Astrocyte (in vitro differentiated cells and primary cell): Measurements from ENCODE around the gene NOTCH2. TPM values are rescaled to one million over a fixed set of nuclear protein-coding genes. Genes with fewer than 3 reads are reported as not detected.
A peak's percentile ranks its signal among the peaks of the same experiment; 100 is the strongest.

Experiments used
- DNase-seq: peaks from one replicate; pipeline ENCODE4 v3.0.0-alpha.2; 2010; ENCODE audit warnings: low read depth
- FAIRE-seq: peaks from 2 replicates; lab custom pipeline; 2011; peaks lifted over from hg19 to GRCh38; lab: Jason Lieb, UNC
- H2AFZ ChIP-seq: 2 replicates; pipeline ENCODE4 v1.6.0; 2012; ENCODE audit warnings: low read depth, low read length, inconsistent platforms
- H3K27ac ChIP-seq: 2 replicates; pipeline ENCODE4 v1.5.1; 2011; ENCODE audit warnings: low read depth, low read length, inconsistent platforms
- H3K27me3 ChIP-seq: 2 replicates; pipeline ENCODE4 v1.6.0; 2011; ENCODE audit warnings: low read length, inconsistent platforms; ENCODE audit not compliant: insufficient read depth
- H3K36me3 ChIP-seq: 2 replicates; pipeline ENCODE4 v1.5.1; 2011; ENCODE audit warnings: low read length, inconsistent platforms; ENCODE audit not compliant: insufficient read depth
- H3K4me1 ChIP-seq: 2 replicates; pipeline ENCODE4 v1.5.1; 2011; ENCODE audit warnings: low read length, inconsistent platforms; ENCODE audit not compliant: insufficient read depth
- H3K4me2 ChIP-seq: 2 replicates; pipeline ENCODE4 v1.6.0; 2012; ENCODE audit warnings: low read length, inconsistent platforms
- H3K4me3 ChIP-seq: 2 replicates; pipeline ENCODE4 v1.5.1; 2011; ENCODE audit warnings: low read depth, mild to moderate bottlenecking, low read length, inconsistent platforms; ENCODE audit not compliant: insufficient read depth
- H3K79me2 ChIP-seq: 2 replicates; pipeline ENCODE4 v1.6.0; 2012; ENCODE audit warnings: mild to moderate bottlenecking, low read length, inconsistent platforms; ENCODE audit not compliant: insufficient read depth
- H3K9ac ChIP-seq: 2 replicates; pipeline ENCODE4 v1.6.0; 2012; ENCODE audit warnings: mild to moderate bottlenecking, low read length, inconsistent platforms
- H3K9me3 ChIP-seq: 2 replicates; pipeline ENCODE4 v1.5.1; 2012; ENCODE audit warnings: low read depth, mild to moderate bottlenecking, low read length, inconsistent platforms; ENCODE audit not compliant: insufficient read depth
- H4K20me1 ChIP-seq: 2 replicates; pipeline ENCODE4 v1.6.0; 2012; ENCODE audit warnings: low read length, inconsistent platforms; ENCODE audit not compliant: insufficient read depth
- H3K27ac Mint-ChIP-seq: one replicate; pipeline ENCODE4 v1.8.0; 2021; ENCODE audit warnings: mild to moderate bottlenecking, mixed read lengths; ENCODE audit not compliant: unreplicated experiment
- H3K27me3 Mint-ChIP-seq: one replicate; pipeline ENCODE4 v1.8.0; 2021; ENCODE audit warnings: low read depth, mixed read lengths; ENCODE audit not compliant: unreplicated experiment
- H3K36me3 Mint-ChIP-seq: one replicate; pipeline ENCODE4 v1.8.0; 2021; ENCODE audit warnings: low read depth, mixed read lengths; ENCODE audit not compliant: unreplicated experiment
- H3K4me1 Mint-ChIP-seq: one replicate; pipeline ENCODE4 v1.8.0; 2021; ENCODE audit warnings: low read depth, mixed read lengths; ENCODE audit not compliant: unreplicated experiment
- H3K4me3 Mint-ChIP-seq: one replicate; pipeline ENCODE4 v1.8.0; 2021; ENCODE audit warnings: mild to moderate bottlenecking, moderate library complexity, mixed read lengths; ENCODE audit not compliant: unreplicated experiment
- H3K9me3 Mint-ChIP-seq: one replicate; pipeline ENCODE4 v1.8.0; 2021; ENCODE audit warnings: mild to moderate bottlenecking, mixed read lengths; ENCODE audit not compliant: unreplicated experiment
- EZH2 ChIP-seq: IDR thresholded peaks from 2 replicates; pipeline ENCODE4 v1.6.1; 2012; ENCODE audit warnings: mild to moderate bottlenecking, low read length, inconsistent platforms; ENCODE audit not compliant: insufficient read depth
- total RNA-seq: library from RNA; stranded (reverse); gene quantifications from 2 replicates; pipeline ENCODE4 v1.2.1, GENCODE V29; 2021
- TF ChIP-seq, protein P1 (sequence below): IDR thresholded peaks from 2 replicates; pipeline ENCODE4 v1.5.1; 2011; ENCODE audit warnings: low read depth, mild to moderate bottlenecking, inconsistent platforms, low read length, moderate library complexity; ENCODE audit not compliant: insufficient read depth

Gene NOTCH2
- total RNA-seq, 1 donor from 2014 or later = 194 TPM

DNA sequence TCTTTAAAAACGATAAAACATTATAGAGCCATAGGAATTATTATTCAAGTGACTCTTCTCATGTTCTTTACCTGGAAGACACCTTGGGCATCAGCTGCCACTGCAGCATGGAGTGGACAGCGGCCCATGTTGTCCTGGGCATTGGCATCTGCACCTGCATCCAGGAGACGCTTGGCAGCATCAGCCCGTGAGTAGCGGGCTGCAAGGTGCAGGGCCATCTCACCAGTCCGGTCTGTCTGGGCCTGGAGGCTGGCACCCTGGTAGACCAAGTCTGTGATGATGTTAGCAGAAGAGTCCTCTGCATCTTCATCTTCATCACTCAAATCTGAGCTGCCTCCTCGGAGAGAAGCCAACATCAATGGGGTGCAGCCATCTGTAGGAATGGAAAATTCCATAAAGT lies 150.2 kb downstream of the NOTCH2 start:
- peaks cover 4% of the 10 kb centered on the region for H4K20me1 ChIP-seq
- H3K9ac ChIP-seq = no peak overlapping the region
- no peaks in the 10 kb centered on the region for H3K27me3 ChIP-seq
- Mint-ChIP-seq H3K27ac (no peak overlapping the region), H3K4me3 (no peak overlapping the region), H3K4me1 (peaks cover 11% of the 10 kb centered on the region), H3K36me3 (peaks cover 63% of the 10 kb centered on the region), H3K27me3 (no peaks in the 10 kb centered on the region), H3K9me3 (no peaks in the 10 kb centered on the region)
- no peak overlapping the region for H3K4me3 ChIP-seq
- no peak for TF ChIP-seq EZH2
- TF ChIP-seq, protein P1, sequence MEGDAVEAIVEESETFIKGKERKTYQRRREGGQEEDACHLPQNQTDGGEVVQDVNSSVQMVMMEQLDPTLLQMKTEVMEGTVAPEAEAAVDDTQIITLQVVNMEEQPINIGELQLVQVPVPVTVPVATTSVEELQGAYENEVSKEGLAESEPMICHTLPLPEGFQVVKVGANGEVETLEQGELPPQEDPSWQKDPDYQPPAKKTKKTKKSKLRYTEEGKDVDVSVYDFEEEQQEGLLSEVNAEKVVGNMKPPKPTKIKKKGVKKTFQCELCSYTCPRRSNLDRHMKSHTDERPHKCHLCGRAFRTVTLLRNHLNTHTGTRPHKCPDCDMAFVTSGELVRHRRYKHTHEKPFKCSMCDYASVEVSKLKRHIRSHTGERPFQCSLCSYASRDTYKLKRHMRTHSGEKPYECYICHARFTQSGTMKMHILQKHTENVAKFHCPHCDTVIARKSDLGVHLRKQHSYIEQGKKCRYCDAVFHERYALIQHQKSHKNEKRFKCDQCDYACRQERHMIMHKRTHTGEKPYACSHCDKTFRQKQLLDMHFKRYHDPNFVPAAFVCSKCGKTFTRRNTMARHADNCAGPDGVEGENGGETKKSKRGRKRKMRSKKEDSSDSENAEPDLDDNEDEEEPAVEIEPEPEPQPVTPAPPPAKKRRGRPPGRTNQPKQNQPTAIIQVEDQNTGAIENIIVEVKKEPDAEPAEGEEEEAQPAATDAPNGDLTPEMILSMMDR = no peak
- no peak for FAIRE-seq
- peaks cover 87% of the 10 kb centered on the region for H3K36me3 ChIP-seq
- H3K79me2 ChIP-seq = no peaks in the 10 kb centered on the region
- DNase-seq = no peak
- no peak overlapping the region for H3K4me2 ChIP-seq
- no peak overlapping the region for H3K27ac ChIP-seq
- H2AFZ ChIP-seq = no peak overlapping the region
- no peaks in the 10 kb centered on the region for H3K4me1 ChIP-seq
- no peaks in the 10 kb centered on the region for H3K9me3 ChIP-seq

DNA sequence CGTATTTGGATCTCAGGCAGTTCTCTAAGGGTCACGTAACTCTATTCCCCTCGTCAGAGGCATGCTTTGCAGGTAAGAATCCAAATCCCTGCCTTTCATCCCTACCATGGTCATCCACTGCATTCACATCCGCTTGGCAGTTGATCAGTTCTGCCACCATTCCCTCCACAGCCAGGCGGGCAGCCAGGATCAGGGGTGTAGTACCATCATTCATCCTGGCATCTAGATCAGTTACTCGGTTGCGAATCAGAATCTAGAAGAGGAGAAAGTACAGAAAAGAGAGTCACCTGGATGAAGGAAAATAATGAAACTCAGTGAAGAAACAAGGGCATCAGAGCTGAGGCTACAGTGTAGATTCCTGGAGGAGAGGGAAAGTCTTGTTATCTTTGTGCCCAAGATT lies 151.2 kb downstream of the NOTCH2 start:
- Mint-ChIP-seq H3K27me3 (no peaks in the 10 kb centered on the region), H3K4me3 (no peak overlapping the region), H3K27ac (no peak overlapping the region), H3K9me3 (no peaks in the 10 kb centered on the region), H3K36me3 (peaks cover 72% of the 10 kb centered on the region), H3K4me1 (peaks cover 19% of the 10 kb centered on the region)
- Histone ChIP-seq H3K36me3 (peaks cover 85% of the 10 kb centered on the region), H2AFZ (no peak overlapping the region), H3K9ac (no peak overlapping the region), H3K27me3 (no peaks in the 10 kb centered on the region), H4K20me1 (peaks cover 14% of the 10 kb centered on the region), H3K4me2 (no peak overlapping the region), H3K4me3 (no peak overlapping the region), H3K4me1 (no peaks in the 10 kb centered on the region), H3K79me2 (no peaks in the 10 kb centered on the region), H3K27ac (no peak overlapping the region), H3K9me3 (no peaks in the 10 kb centered on the region)
- DNase-seq = no peak
- FAIRE-seq = no peak
- TF ChIP-seq, protein P1 = no peak
- TF ChIP-seq EZH2 = no peak

DNA sequence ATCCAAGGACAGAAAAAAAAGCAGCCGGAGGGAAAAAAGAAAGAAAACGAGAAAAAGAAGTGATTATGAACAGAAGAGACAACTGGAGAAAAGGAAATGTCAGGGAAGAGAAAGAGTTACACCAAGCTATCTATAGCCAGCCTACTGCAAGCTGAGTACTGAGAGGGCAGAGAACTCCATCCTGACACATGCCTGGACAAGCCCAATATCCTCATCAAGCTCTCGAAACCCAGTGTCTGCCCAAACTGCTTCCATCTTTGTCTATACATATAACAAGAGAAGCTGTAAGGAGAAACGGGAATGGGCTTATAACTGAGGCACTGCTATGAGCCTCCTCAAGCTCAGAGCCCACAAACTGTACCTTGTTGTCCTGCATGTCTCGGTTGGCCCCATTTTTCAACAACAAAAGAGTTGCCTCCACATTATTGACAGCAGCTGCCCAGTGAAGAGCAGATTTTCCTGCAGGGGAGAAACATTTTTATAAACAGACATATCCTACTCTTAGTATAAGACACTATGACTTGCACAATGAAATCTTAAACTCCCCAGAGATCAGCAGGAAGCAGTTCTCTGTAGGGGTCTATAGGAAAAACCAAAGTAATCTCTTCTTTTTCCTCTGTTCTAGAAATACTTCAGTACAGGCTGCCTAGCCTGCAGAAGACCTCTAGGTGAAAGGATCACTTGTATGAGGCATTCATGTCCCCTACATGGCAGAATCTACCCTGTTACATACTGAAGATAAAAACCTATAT lies 152.0 kb downstream of the NOTCH2 start:
- Mint-ChIP-seq H3K4me3 (no peak overlapping the region), H3K27ac (peak overlapping the region; percentile 41), H3K9me3 (no peaks in the 10 kb centered on the region), H3K4me1 (peaks cover 22% of the 10 kb centered on the region), H3K36me3 (peaks cover 72% of the 10 kb centered on the region), H3K27me3 (no peaks in the 10 kb centered on the region)
- no peaks in the 10 kb centered on the region for H3K79me2 ChIP-seq
- no peaks in the 10 kb centered on the region for H3K27me3 ChIP-seq
- H3K27ac ChIP-seq = no peak overlapping the region
- no peaks in the 10 kb centered on the region for H3K9me3 ChIP-seq
- no peak overlapping the region for H2AFZ ChIP-seq
- no peak overlapping the region for H3K9ac ChIP-seq
- H3K4me3 ChIP-seq = no peak overlapping the region
- FAIRE-seq (no peak), DNase-seq (no peak)
- peaks cover 79% of the 10 kb centered on the region for H3K36me3 ChIP-seq
- no peaks in the 10 kb centered on the region for H3K4me1 ChIP-seq
- H4K20me1 ChIP-seq = peaks cover 14% of the 10 kb centered on the region
- H3K4me2 ChIP-seq = no peak overlapping the region
- TF ChIP-seq, protein P1 = no peak
- TF ChIP-seq EZH2 = no peak
